Astrocyte (in vitro differentiated cells and primary cell): ENCODE data around the gene RFPL1. TPM values are rescaled to one million over a fixed set of nuclear protein-coding genes. Genes with fewer than 3 reads are reported as not detected.

Experiments used
- DNase-seq: peaks from one replicate; pipeline ENCODE4 v3.0.0-alpha.2; 2010; ENCODE audit warnings: low read depth
- FAIRE-seq: peaks from 2 replicates; lab custom pipeline; 2011; peaks lifted over from hg19 to GRCh38; lab: Jason Lieb, UNC
- H2AFZ ChIP-seq: 2 replicates; pipeline ENCODE4 v1.6.0; 2012; ENCODE audit warnings: low read depth, low read length, inconsistent platforms
- H3K27ac ChIP-seq: 2 replicates; pipeline ENCODE4 v1.5.1; 2011; ENCODE audit warnings: low read depth, low read length, inconsistent platforms
- H3K27me3 ChIP-seq: 2 replicates; pipeline ENCODE4 v1.6.0; 2011; ENCODE audit warnings: low read length, inconsistent platforms; ENCODE audit not compliant: insufficient read depth
- H3K36me3 ChIP-seq: 2 replicates; pipeline ENCODE4 v1.5.1; 2011; ENCODE audit warnings: low read length, inconsistent platforms; ENCODE audit not compliant: insufficient read depth
- H3K4me1 ChIP-seq: 2 replicates; pipeline ENCODE4 v1.5.1; 2011; ENCODE audit warnings: low read length, inconsistent platforms; ENCODE audit not compliant: insufficient read depth
- H3K4me2 ChIP-seq: 2 replicates; pipeline ENCODE4 v1.6.0; 2012; ENCODE audit warnings: low read length, inconsistent platforms
- H3K4me3 ChIP-seq: 2 replicates; pipeline ENCODE4 v1.5.1; 2011; ENCODE audit warnings: low read depth, mild to moderate bottlenecking, low read length, inconsistent platforms; ENCODE audit not compliant: insufficient read depth
- H3K79me2 ChIP-seq: 2 replicates; pipeline ENCODE4 v1.6.0; 2012; ENCODE audit warnings: mild to moderate bottlenecking, low read length, inconsistent platforms; ENCODE audit not compliant: insufficient read depth
- H3K9ac ChIP-seq: 2 replicates; pipeline ENCODE4 v1.6.0; 2012; ENCODE audit warnings: mild to moderate bottlenecking, low read length, inconsistent platforms
- H3K9me3 ChIP-seq: 2 replicates; pipeline ENCODE4 v1.5.1; 2012; ENCODE audit warnings: low read depth, mild to moderate bottlenecking, low read length, inconsistent platforms; ENCODE audit not compliant: insufficient read depth
- H4K20me1 ChIP-seq: 2 replicates; pipeline ENCODE4 v1.6.0; 2012; ENCODE audit warnings: low read length, inconsistent platforms; ENCODE audit not compliant: insufficient read depth
- H3K27ac Mint-ChIP-seq: one replicate; pipeline ENCODE4 v1.8.0; 2021; ENCODE audit warnings: mild to moderate bottlenecking, mixed read lengths; ENCODE audit not compliant: unreplicated experiment
- H3K27me3 Mint-ChIP-seq: one replicate; pipeline ENCODE4 v1.8.0; 2021; ENCODE audit warnings: low read depth, mixed read lengths; ENCODE audit not compliant: unreplicated experiment
- H3K36me3 Mint-ChIP-seq: one replicate; pipeline ENCODE4 v1.8.0; 2021; ENCODE audit warnings: low read depth, mixed read lengths; ENCODE audit not compliant: unreplicated experiment
- H3K4me1 Mint-ChIP-seq: one replicate; pipeline ENCODE4 v1.8.0; 2021; ENCODE audit warnings: low read depth, mixed read lengths; ENCODE audit not compliant: unreplicated experiment
- H3K4me3 Mint-ChIP-seq: one replicate; pipeline ENCODE4 v1.8.0; 2021; ENCODE audit warnings: mild to moderate bottlenecking, moderate library complexity, mixed read lengths; ENCODE audit not compliant: unreplicated experiment
- H3K9me3 Mint-ChIP-seq: one replicate; pipeline ENCODE4 v1.8.0; 2021; ENCODE audit warnings: mild to moderate bottlenecking, mixed read lengths; ENCODE audit not compliant: unreplicated experiment
- CTCF ChIP-seq: IDR thresholded peaks from 2 replicates; pipeline ENCODE4 v1.5.1; 2011; ENCODE audit warnings: low read depth, mild to moderate bottlenecking, inconsistent platforms, low read length, moderate library complexity; ENCODE audit not compliant: insufficient read depth
- EZH2 ChIP-seq: IDR thresholded peaks from 2 replicates; pipeline ENCODE4 v1.6.1; 2012; ENCODE audit warnings: mild to moderate bottlenecking, low read length, inconsistent platforms; ENCODE audit not compliant: insufficient read depth
- total RNA-seq: library from RNA; stranded (reverse); gene quantifications from 2 replicates; pipeline ENCODE4 v1.2.1, GENCODE V29; 2021

RFPL1 gene
- total RNA-seq, 1 donor from 2014 or later = not detected

GRCh38 chr22:29442976-29443375 lies 4.6 kb downstream of the RFPL1 start:
- peaks cover 3% of the 10 kb centered on the region for H3K9me3 Mint-ChIP-seq
- Histone ChIP-seq H3K4me3 (no peak overlapping the region), H4K20me1 (no peaks in the 10 kb centered on the region), H3K27ac (no peak overlapping the region), H3K36me3 (no peaks in the 10 kb centered on the region), H3K79me2 (no peaks in the 10 kb centered on the region), H3K4me2 (no peak overlapping the region), H3K27me3 (peaks cover 7% of the 10 kb centered on the region), H3K9ac (no peak overlapping the region), H2AFZ (no peak overlapping the region), H3K4me1 (no peaks in the 10 kb centered on the region), H3K9me3 (no peaks in the 10 kb centered on the region)
- H3K4me1 Mint-ChIP-seq = peaks cover 8% of the 10 kb centered on the region
- peaks cover 2% of the 10 kb centered on the region for H3K36me3 Mint-ChIP-seq
- H3K27me3 Mint-ChIP-seq = peaks cover 16% of the 10 kb centered on the region
- H3K4me3 Mint-ChIP-seq = peak overlapping the region; percentile 1
- H3K27ac Mint-ChIP-seq = peak overlapping the region; percentile 0
- TF ChIP-seq EZH2 (no peak), CTCF (no peak)
- DNase-seq (no peak), FAIRE-seq (no peak)

GRCh38 chr22:29443452-29443851 lies 5.1 kb downstream of the RFPL1 start:
- peaks cover 8% of the 10 kb centered on the region for H3K4me1 Mint-ChIP-seq
- H3K4me1 ChIP-seq = no peaks in the 10 kb centered on the region
- TF ChIP-seq EZH2 (no peak), CTCF (no peak)
- peaks cover 16% of the 10 kb centered on the region for H3K27me3 Mint-ChIP-seq
- no peak overlapping the region for H3K9ac ChIP-seq
- no peak for DNase-seq
- H3K79me2 ChIP-seq = no peaks in the 10 kb centered on the region
- H3K36me3 Mint-ChIP-seq = peaks cover 2% of the 10 kb centered on the region
- H3K27ac ChIP-seq = no peak overlapping the region
- H2AFZ ChIP-seq = no peak overlapping the region
- H3K36me3 ChIP-seq = no peaks in the 10 kb centered on the region
- no peaks in the 10 kb centered on the region for H4K20me1 ChIP-seq
- H3K27ac Mint-ChIP-seq = no peak overlapping the region
- no peak overlapping the region for H3K4me3 ChIP-seq
- no peak overlapping the region for H3K4me2 ChIP-seq
- no peak for FAIRE-seq
- H3K9me3 Mint-ChIP-seq = peaks cover 3% of the 10 kb centered on the region
- no peaks in the 10 kb centered on the region for H3K9me3 ChIP-seq
- H3K27me3 ChIP-seq = peaks cover 7% of the 10 kb centered on the region
- H3K4me3 Mint-ChIP-seq = peak overlapping the region; percentile 1

- Histone ChIP-seq H3K27me3 (peaks cover 7% of the 10 kb centered on the region), H2AFZ (no peak overlapping the region), H3K4me3 (no peak overlapping the region), H3K9ac (no peak overlapping the region), H3K79me2 (no peaks in the 10 kb centered on the region), H3K36me3 (no peaks in the 10 kb centered on the region), H3K4me1 (no peaks in the 10 kb centered on the region), H3K9me3 (no peaks in the 10 kb centered on the region), H3K4me2 (no peak overlapping the region), H4K20me1 (no peaks in the 10 kb centered on the region), H3K27ac (no peak overlapping the region)
- Mint-ChIP-seq H3K27me3 (peaks cover 11% of the 10 kb centered on the region), H3K4me3 (no peak overlapping the region), H3K4me1 (peaks cover 8% of the 10 kb centered on the region), H3K36me3 (peaks cover 2% of the 10 kb centered on the region), H3K9me3 (peaks cover 3% of the 10 kb centered on the region), H3K27ac (peak overlapping the region; percentile 21)
- FAIRE-seq (no peak), DNase-seq (no peak)
- no peak for TF ChIP-seq CTCF
- no peak for TF ChIP-seq EZH2
Measured at GRCh38 chr22:29443861-29444792, 5.7 kb downstream of the RFPL1 start.
